Sigmoid colon (tissue), 4 donors: Measurements from ENCODE around the gene PRRT1.

Experiments
- CTCF ChIP-seq, 4 experiments: fragments of 450-650 bp in 3 of 4; fragments of 200-600 bp in 1 of 4; IDR thresholded peaks; one replicate each; pipeline ENCODE4 v1.5.1; 2016 to 2019; ENCODE audit warnings: antibody characterized with exemption in 4 of 4, mild to moderate bottlenecking in 3 of 4, moderate library complexity in 2 of 4
- POLR2A ChIP-seq, 2 donors: fragments of 450-650 bp; IDR thresholded peaks; one replicate each; pipeline ENCODE4 v1.6.1; 2016; ENCODE audit warnings: antibody characterized with exemption in 2 of 2, mild to moderate bottlenecking in 2 of 2, moderate library complexity in 2 of 2
- POLR2AphosphoS5 ChIP-seq, 4 donors: sonication (generic); formaldehyde crosslinking; IDR thresholded peaks; one replicate each; pipeline ENCODE4 v1.6.1; 2017; ENCODE audit warnings: antibody characterized with exemption in 4 of 4

- TF ChIP-seq CTCF (IDR thresholded peaks at IDR 0.05) (no peak), POLR2A (IDR thresholded peaks at IDR 0.05) (no peak), POLR2AphosphoS5 (IDR thresholded peaks at IDR 0.05) (no peak)
These were observed 12.1 kb downstream of the PRRT1 start for GRCh38 chr6:32139590-32139989.
